IPS-NIHi11 (cell line): ENCODE measurements around the gene TRPM5.
"Not testable (repeated sequence)": the region's sequence is repeated elsewhere in the genome, so short reads cannot be mapped to it uniquely, and the experiment has no call there.

Experiments
- DNase-seq: peaks from one replicate; pipeline ENCODE4 v3.0.0; 2012; ENCODE audit warnings: mixed read lengths, low spot score

TRPM5 gene

DNA sequence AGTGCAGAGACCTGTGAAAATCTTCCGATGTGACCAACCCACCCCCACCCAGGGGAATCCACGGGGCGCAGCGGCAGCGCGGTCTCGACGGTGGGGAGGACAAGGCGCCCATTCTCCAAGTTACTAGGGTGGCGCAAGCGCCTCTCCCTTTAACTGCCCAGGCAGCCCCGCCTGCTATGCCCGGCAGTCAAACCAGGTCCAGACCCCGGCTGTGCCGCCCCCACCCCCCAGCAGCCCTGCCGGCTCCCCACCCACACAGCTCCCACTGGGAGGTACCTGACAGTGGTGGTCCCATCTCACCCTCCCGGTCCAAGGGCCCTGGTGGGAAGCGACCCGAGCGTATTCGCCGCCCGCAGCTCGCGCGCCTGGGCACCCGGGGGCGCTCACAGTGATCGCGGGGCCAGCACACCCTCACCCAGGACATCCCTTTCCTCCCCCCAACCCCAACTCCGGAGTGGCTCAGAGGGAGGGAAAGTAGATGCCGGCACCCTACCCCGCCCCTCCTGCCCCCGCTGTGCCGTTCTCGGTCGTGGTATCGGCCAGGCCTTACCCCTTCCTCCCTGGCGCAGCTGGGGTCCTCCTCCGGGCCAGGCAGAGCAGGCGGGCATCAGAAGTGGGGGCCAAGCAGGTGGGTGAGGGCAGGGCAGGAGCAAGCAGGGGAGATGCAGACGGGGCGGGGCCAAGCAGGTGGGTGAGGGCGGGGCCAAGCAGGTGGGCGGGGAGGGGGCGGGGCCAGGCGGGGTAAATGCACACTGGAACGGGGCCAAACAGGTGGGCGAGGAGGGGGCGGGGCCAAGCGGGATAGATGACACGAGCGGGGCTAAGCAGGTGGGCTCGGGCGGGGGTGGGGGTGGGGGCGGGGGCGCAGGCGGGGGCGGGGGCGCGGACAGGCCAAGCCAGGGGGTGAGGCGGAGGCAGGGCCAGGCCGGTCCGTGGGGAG is at the start of gene TRPM5:
TSS of gene TRPM5 (minus strand) at position 634 of the 940 bp plus-strand sequence. CDS start 21,478 bp downstream, outside the sequence.
- peak; percentile 96 for DNase-seq

- DNase-seq: no peak
These were observed 44.8 kb upstream of the TRPM5 start for GRCh38 chr11:2489083-2489482.

GRCh38 chr11:2488004-2488403 is 43.7 kb upstream of the TRPM5 start:
- no peak for DNase-seq

DNA sequence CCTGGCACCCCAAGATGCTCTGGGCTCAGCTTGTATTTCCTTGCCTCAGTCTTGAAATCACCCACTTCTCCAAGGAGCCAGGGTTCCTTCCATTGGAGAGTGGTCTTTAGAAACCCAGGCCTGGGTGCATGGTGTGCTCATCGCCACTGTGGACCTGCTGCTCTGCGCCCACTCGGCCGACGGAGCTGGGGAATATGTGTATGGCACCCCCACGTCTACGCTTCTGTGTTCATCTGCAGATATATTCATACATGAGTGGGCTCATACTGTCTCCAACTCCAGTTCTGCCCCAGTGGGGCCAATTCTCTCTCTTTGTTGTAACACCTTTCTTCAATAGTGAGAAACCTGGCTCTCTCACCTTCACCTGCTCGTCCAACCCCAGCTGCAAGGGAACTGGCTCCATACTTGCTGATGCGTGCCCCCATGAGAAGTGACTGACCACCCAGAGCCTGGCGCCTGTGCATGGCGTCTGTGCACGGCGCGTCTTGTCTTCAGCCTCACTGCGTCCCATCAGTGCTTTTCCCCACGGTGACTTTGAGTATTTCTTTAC is 40.3 kb upstream of the TRPM5 start:
- no peak for DNase-seq

GRCh38 chr11:2483426-2483825 is 39.1 kb upstream of the TRPM5 start:
- no peak for DNase-seq

DNA sequence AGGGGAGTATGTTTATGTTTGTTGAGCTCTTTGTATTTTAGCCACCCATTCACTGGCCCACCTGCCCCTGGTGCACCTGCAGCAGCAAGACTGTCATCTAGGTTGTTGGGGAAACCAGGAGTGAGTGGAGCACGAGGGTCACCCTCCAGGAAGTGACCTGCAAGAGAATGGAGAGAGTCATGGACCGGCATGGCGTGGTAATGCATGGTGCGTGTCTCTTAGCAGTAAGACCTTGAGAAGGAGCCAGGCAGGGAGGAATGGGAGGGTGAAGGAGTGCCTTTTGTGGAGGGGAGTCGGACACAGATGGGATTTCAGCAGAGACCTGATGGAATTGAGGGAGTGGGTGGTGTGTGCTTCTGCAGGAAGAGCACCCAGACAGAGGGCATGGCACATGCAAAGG is 38.4 kb upstream of the TRPM5 start:
- DNase-seq: no peak

DNA sequence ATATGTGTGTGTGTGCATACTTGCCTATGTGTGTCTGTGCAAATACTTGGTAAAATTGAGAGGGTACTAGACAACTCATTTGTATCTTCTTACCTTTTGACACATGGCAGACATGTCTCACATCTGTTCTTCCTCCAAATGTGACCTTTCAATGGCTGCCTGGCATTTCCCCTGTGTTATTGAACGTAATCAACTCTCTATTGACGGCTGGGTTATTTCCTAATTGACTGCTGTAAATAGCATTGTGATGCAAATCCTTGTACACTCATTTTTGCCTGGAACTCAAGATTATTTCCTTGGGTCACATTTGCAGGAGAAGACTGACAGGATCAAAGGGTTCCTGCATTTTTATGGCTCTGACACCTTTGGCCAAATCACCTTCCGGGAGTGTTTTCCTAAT is 37.9 kb upstream of the TRPM5 start:
- no peak for DNase-seq

- DNase-seq: no peak
These were observed 36.9 kb upstream of the TRPM5 start for GRCh38 chr11:2481253-2481652.

DNA sequence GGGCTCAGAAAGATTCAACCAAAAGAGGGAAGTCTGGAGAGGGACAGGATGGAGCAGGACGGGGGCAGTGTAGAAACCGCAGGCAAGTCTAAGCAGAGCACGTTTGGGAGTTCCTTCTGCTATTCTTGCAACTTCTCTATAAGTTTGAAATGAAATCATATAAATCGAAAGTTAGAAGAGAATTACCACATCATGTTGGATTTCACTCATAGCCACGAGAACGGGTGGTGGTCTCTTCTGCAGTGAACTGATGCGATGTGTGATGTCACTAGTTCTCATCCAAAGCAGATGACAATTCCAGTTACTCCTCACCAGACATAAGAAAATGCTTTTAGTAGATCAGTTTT is 36.5 kb upstream of the TRPM5 start:
- no peak for DNase-seq

- DNase-seq: not testable (repeated sequence)
These were observed 36.0 kb upstream of the TRPM5 start for GRCh38 chr11:2480067-2480873.

DNA sequence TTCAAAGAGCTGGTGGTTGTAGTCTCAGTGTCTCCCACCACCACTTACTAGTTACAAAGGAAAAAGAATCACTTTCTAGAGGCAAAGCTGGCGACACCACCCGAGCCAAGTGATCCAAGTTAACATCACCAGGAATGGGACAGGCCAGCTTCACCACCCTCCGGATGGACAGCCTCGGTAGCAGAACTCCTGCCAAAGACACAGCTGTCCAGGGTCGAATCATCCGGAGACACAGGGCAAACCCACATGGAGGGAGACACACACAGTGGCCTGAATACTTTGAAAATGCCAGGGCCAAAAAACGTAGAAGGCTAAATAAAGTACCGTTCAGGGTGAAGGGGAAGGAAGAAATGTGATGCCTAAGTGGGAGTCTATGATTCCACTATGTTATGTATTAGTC is 33.6 kb upstream of the TRPM5 start:
- no peak for DNase-seq

- no peak for DNase-seq
These were observed 32.9 kb upstream of the TRPM5 start for GRCh38 chr11:2477254-2477653.

- no peak for DNase-seq
These were observed 31.0 kb upstream of the TRPM5 start for GRCh38 chr11:2475136-2475918.

GRCh38 chr11:2474059-2474901 is 30.0 kb upstream of the TRPM5 start:
- no peak for DNase-seq

DNA sequence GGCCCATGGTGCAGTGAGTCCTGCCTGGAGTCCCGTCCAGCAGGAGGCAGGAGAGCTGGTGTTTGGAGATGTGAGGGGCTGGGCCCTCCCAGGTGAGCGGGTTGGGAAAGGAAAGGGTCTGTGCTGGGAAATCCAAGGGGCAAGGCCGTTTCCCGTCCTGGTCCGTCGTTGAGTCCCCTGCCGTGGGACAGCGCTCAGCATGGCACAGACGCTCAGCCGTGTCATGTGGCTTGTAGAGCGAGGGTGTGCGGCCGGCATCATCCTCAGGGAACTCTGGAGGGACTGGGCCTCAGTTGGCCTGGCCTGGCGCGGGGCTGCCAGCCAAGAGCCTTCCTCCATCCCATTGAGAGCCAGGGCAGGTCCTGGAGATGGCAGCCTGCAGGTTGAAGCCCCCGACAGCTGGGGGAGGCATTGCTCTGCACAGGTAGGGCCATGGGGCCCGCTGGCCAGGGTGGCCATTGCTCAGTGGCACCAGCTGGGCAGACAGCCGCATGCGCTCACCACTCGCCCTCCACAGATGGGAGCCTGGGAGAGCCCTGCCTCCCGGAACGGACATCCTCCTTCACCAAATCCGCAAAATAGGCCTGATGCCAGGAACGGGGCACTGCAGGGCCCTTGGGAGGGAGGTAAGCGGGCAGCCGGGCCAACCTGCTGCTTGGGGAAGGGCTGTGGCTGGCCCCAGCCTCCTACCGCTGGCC is 29.2 kb upstream of the TRPM5 start:
- DNase-seq: peak; percentile 27

- no peak for DNase-seq
These were observed 28.3 kb upstream of the TRPM5 start for GRCh38 chr11:2472428-2473186.

DNA sequence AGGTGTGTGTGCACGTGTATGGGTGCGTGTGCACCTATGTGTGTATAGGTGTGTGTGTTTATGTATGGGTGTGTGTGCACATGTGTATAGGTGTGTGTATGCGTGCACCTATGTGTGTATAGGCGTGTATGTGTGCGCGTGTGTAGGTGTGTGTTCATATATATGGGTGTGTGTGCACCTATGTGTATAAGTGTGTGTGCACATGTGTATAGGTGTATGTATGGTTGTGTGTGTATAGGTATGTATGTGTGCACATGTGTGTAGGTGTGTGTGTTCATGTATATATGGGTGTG is 27.4 kb upstream of the TRPM5 start:
- no peak for DNase-seq

- DNase-seq: no peak
These were observed 26.9 kb upstream of the TRPM5 start for GRCh38 chr11:2471048-2471803.

GRCh38 chr11:2470495-2470894 is 26.2 kb upstream of the TRPM5 start:
- DNase-seq: no peak
